Renal pelvis (tissue), 4 donors: ENCODE measurements around the gene APOC4. TPM values are rescaled to one million over a fixed set of nuclear protein-coding genes. Genes with fewer than 3 reads are reported as not detected.

ENCODE experiments used
- DNase-seq: peaks from one replicate; pipeline ENCODE4 v3.0.0-alpha.2; 2013
- polyA plus RNA-seq, 3 donors: library from polyadenylated mRNA; unstranded; fragments of 120-200 nt; gene quantifications; one replicate each; pipeline ENCODE4 v1.2.1, GENCODE V29; 2013; ENCODE audit not compliant: insufficient read length in 3 of 3

APOC4 gene
- polyA plus RNA-seq, 3 donors: 0.35 TPM; not detected in 2

DNA sequence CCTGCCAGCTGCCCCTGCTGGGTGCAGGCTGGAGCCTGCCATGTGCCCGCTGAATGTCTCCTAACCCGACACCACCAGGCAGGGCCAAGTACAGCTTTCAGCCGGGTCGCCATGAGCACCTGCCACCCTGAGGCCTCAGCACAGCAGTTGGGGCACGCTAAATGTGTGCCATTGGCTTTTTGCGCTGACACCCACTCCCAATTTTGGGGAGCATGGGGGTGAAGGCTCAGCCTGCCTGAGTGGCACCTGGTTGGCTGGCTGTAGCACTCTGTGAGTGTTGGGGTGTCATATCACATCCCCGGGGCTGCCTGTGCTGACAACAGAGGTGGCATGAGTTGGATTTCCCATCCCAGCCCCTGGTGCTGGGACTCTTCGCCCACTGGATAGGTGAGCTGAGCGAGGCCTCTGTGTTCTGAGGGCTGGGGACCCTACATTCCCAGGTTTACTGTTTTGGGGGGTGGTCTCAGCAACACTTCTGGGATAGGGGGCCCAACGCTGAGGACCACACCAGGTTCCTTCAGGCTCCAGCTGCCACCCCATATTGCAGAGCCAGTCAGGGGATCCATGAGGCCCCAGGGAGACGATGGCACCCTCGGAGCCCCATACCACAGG, 52.0 kb downstream of the APOC4 start:
- no peak for DNase-seq

Other genes with a start within 250 kb of the APOC4 start
- gene CEACAM16, start 243.1 kb upstream of the APOC4 start, polyA plus RNA-seq: not detected
- gene BCL3, start 193.5 kb upstream of the APOC4 start, polyA plus RNA-seq: 1 to 10 TPM; 8.5 to 9.8 (median 8.8) TPM
- gene CBLC, start 164.3 kb upstream of the APOC4 start, polyA plus RNA-seq: 1 to 10 TPM; 6.6 to 9.7 (median 7.4) TPM
- gene BCAM, start 133.1 kb upstream of the APOC4 start, polyA plus RNA-seq: 100 to 1,000 TPM; 677 to 737 (median 725) TPM
- 100 to 1,000 TPM; 181 to 187 (median 187) TPM for gene NECTIN2, start 95.9 kb upstream of the APOC4 start, polyA plus RNA-seq
- gene TOMM40, start 51.0 kb upstream of the APOC4 start, polyA plus RNA-seq: 10 to 100 TPM; 48.7 to 58.2 (median 57.6) TPM
- 100 to 1,000 TPM; 397 to 528 (median 454) TPM for gene APOE, start 36.4 kb upstream of the APOC4 start, polyA plus RNA-seq
- gene APOC1, start 27.6 kb upstream of the APOC4 start, polyA plus RNA-seq: 10 to 100 TPM in 2 of 3 donors, 1 to 10 TPM in 1; 8.4 to 11.7 (median 11.6) TPM
- gene APOC2, start 3.8 kb downstream of the APOC4 start, polyA plus RNA-seq: 10 to 100 TPM; 13.1 to 16.3 (median 14.1) TPM
- 100 to 1,000 TPM; 120 to 129 (median 127) TPM for gene CLPTM1, start 13.1 kb downstream of the APOC4 start, polyA plus RNA-seq
- 1 to 10 TPM; 6.3 to 7.8 (median 7.6) TPM for gene RELB, start 59.2 kb downstream of the APOC4 start, polyA plus RNA-seq
- gene CLASRP, start 96.8 kb downstream of the APOC4 start, polyA plus RNA-seq: 10 to 100 TPM; 56.2 to 80.1 (median 76.2) TPM
- 1 to 10 TPM; 1.1 to 2.4 (median 2.1) TPM for gene ZNF296, start 134.2 kb downstream of the APOC4 start, polyA plus RNA-seq
- gene GEMIN7, start 137.0 kb downstream of the APOC4 start, polyA plus RNA-seq: 10 to 100 TPM; 21.5 to 24.0 (median 23.4) TPM
- 10 to 100 TPM; 31.8 to 37.5 (median 35.4) TPM for gene PPP1R37, start 150.9 kb downstream of the APOC4 start, polyA plus RNA-seq
- gene NKPD1, start 218.7 kb downstream of the APOC4 start, polyA plus RNA-seq: under 1 TPM; 0.19 to 0.31 (median 0.21) TPM
- 10 to 100 TPM; 42.6 to 52.3 (median 48.0) TPM for gene TRAPPC6A, start 236.0 kb downstream of the APOC4 start, polyA plus RNA-seq
- gene BLOC1S3, start 236.5 kb downstream of the APOC4 start, polyA plus RNA-seq: 1 to 10 TPM; 9.1 to 10.0 (median 9.5) TPM